ENCODE measurements around the gene PRKCI. TPM values are rescaled to one million over a fixed set of nuclear protein-coding genes. Genes with fewer than 3 reads are reported as not detected.
"Not testable (repeated sequence)": the region's sequence is repeated elsewhere in the genome, so short reads cannot be mapped to it uniquely, and the experiment has no call there.

Gene PRKCI
- total RNA-seq, 1 donor from 2014 or later: 58.7 TPM

GRCh38 chr3:170270282-170270881, 48.2 kb downstream of the PRKCI start:
- H3K4me3 ChIP-seq (ENCODE audit: low read depth, low read length): no peak overlapping the region
- TF ChIP-seq CTCF (IDR thresholded peaks at IDR 0.05; ENCODE audit: insufficient read depth, low read length, severe bottlenecking): no peak
- DNase-seq (ENCODE audit: low read depth) (no peak), FAIRE-seq (no peak)
- peaks cover 3% of the 10 kb centered on the region for H3K36me3 ChIP-seq (ENCODE audit: control insufficient read depth, insufficient read depth, low read length)
- no peaks in the 10 kb centered on the region for H3K27me3 ChIP-seq (ENCODE audit: control insufficient read depth, insufficient read depth, low read length)

- TF ChIP-seq CTCF (IDR thresholded peaks at IDR 0.05; ENCODE audit: insufficient read depth, low read length, severe bottlenecking): no peak
- DNase-seq (ENCODE audit: low read depth): no peak
- H3K4me3 ChIP-seq (ENCODE audit: low read depth, low read length): no peak overlapping the region
- H3K36me3 ChIP-seq (ENCODE audit: control insufficient read depth, insufficient read depth, low read length): peaks cover 5% of the 10 kb centered on the region
- FAIRE-seq: no peak
- no peaks in the 10 kb centered on the region for H3K27me3 ChIP-seq (ENCODE audit: control insufficient read depth, insufficient read depth, low read length)
Measured at GRCh38 chr3:170274641-170275040, 52.4 kb downstream of the PRKCI start.

GRCh38 chr3:170275832-170276231, 53.6 kb downstream of the PRKCI start:
- DNase-seq (ENCODE audit: low read depth): no peak
- FAIRE-seq: no peak
- Histone ChIP-seq H3K36me3 (ENCODE audit: control insufficient read depth, insufficient read depth, low read length) (peaks cover 3% of the 10 kb centered on the region), H3K27me3 (ENCODE audit: control insufficient read depth, insufficient read depth, low read length) (no peaks in the 10 kb centered on the region), H3K4me3 (ENCODE audit: low read depth, low read length) (no peak overlapping the region)
- no peak for TF ChIP-seq CTCF (IDR thresholded peaks at IDR 0.05; ENCODE audit: insufficient read depth, low read length, severe bottlenecking)

- not testable (repeated sequence) for H3K36me3 ChIP-seq (ENCODE audit: control insufficient read depth, insufficient read depth, low read length); H3K27me3 ChIP-seq (ENCODE audit: control insufficient read depth, insufficient read depth, low read length); H3K4me3 ChIP-seq (ENCODE audit: low read depth, low read length); FAIRE-seq; DNase-seq (ENCODE audit: low read depth)
Measured at GRCh38 chr3:170277311-170277710, 55.1 kb downstream of the PRKCI start.

- Histone ChIP-seq H3K27me3 (ENCODE audit: control insufficient read depth, insufficient read depth, low read length) (no peaks in the 10 kb centered on the region), H3K36me3 (ENCODE audit: control insufficient read depth, insufficient read depth, low read length) (peaks cover 3% of the 10 kb centered on the region), H3K4me3 (ENCODE audit: low read depth, low read length) (no peak overlapping the region)
- no peak for DNase-seq (ENCODE audit: low read depth)
- FAIRE-seq: no peak
- TF ChIP-seq CTCF (IDR thresholded peaks at IDR 0.05; ENCODE audit: insufficient read depth, low read length, severe bottlenecking): no peak
Measured at GRCh38 chr3:170277833-170278580, 55.8 kb downstream of the PRKCI start.

- no peak for TF ChIP-seq CTCF (IDR thresholded peaks at IDR 0.05; ENCODE audit: insufficient read depth, low read length, severe bottlenecking)
- H3K36me3 ChIP-seq (ENCODE audit: control insufficient read depth, insufficient read depth, low read length): peaks cover 2% of the 10 kb centered on the region
- FAIRE-seq (no peak), DNase-seq (ENCODE audit: low read depth) (no peak)
- H3K4me3 ChIP-seq (ENCODE audit: low read depth, low read length): no peak overlapping the region
- no peaks in the 10 kb centered on the region for H3K27me3 ChIP-seq (ENCODE audit: control insufficient read depth, insufficient read depth, low read length)
Measured at GRCh38 chr3:170278627-170279026, 56.4 kb downstream of the PRKCI start.
